ENCODE results near the gene ENTPD7.

The ENTPD7 gene

DNA sequence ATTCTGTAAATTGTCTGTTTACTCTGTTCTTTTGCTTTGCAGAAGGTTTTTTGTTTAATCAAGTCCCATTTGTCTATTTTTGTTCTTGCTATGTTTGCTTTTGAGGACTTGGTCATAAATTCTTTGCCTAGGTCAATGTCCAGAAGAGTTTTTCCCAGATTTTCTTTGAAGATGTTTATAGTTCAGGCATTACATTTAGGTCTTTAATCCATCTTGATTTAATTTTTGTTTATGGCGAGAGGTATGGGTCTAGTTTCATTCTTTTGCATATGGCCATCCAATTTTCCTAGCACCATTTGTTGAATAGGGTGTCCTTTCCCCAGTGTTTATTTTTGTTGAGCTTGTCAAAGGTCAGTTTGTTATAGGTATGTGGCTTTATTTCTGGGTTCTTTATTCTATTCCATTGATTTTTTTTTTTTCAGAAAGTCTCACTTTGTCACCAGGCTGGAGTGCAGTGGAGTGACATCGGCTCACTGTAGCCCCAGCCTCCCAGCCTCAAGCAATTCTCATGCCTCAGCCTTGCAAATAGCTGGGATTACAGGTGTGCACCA, 11.6 kb upstream of the ENTPD7 start:
- FAIRE-seq (no peak), DNase-seq (ENCODE audit: low spot score) (no peak)

DNA sequence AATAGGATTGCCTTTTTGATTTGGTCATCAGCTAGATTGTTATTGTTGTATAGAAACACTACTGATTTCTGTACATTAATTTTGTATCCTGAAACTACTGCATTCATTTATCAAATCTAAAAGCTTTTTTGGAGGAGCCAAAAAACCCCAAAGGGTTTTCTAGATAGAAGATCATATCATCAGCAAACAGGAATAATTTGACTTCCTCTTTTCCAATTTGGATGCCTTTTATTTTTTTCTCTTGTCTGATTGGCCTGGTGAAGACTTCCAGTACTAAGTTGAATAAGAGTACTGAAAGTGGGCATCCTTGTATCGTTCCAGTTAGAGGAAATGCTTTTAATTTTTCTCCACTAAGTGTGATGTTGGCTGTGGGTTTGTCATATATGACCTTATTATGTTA, 10.6 kb upstream of the ENTPD7 start:
- FAIRE-seq (no peak), DNase-seq (ENCODE audit: low spot score) (no peak)

DNA sequence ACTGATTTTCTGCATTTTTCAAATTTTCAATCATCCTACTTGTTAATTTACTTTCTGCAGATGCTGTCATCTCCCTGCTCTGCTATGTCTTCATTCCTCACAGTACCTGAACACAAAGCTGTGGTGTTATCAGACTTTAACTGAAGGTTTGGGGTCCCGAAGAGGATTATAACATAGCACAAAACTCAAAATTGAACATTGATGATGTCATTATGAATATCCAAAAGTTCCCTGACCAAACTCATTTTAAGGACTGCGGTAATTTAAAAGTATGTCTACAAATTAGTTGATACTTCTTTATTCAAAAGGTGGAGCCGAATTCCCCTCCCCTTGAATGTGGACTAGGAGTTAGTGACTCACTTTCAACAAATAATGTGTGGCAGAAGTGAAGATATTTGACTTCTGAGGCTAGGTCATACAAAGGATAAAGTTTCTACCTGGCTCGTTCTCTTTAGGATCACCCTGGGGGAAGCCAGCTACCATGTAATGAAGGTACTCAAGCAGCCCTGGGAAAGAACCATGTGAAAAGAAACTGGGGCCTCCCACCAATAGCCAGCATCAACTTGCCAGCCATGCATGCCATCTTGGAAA, 6.4 kb upstream of the ENTPD7 start:
- DNase-seq (ENCODE audit: low spot score) (no peak), FAIRE-seq (no peak)

DNA sequence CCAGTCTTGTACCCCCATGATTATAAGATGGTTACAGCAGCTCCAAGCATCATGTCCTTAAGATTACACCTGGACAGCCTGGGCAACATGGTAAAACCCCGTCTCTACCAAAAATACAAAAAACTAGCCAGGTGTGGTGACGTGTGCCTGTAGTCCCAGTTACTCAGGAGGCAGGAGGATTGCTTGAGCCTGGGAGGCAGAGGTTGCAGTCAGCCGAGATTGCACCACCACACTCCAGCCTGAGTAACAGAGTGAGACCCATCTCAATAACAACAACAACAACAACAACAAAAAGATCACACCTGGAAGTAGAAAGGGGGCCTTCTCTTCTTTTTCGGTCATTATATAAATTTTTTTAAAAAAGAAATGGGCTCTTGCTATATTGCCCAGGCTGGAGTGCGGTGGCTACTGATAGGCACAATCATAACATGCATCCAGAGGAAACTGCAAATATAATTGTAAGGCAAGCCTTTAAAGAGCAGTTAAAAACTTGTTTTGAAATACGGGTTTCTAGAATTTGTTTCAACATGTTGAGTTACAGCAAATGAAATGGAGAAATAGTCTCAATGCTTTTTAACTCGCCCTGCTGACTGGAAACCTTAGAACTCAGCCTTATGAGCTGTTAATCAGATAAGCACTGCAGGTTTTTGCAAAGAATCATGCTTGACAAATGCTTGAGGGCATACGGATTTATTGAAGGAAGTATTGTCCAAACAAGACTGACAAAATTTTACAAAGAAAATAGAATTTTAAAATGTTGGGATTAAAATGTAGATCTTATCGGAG, 4.7 kb upstream of the ENTPD7 start:
- no peak for FAIRE-seq

DNA sequence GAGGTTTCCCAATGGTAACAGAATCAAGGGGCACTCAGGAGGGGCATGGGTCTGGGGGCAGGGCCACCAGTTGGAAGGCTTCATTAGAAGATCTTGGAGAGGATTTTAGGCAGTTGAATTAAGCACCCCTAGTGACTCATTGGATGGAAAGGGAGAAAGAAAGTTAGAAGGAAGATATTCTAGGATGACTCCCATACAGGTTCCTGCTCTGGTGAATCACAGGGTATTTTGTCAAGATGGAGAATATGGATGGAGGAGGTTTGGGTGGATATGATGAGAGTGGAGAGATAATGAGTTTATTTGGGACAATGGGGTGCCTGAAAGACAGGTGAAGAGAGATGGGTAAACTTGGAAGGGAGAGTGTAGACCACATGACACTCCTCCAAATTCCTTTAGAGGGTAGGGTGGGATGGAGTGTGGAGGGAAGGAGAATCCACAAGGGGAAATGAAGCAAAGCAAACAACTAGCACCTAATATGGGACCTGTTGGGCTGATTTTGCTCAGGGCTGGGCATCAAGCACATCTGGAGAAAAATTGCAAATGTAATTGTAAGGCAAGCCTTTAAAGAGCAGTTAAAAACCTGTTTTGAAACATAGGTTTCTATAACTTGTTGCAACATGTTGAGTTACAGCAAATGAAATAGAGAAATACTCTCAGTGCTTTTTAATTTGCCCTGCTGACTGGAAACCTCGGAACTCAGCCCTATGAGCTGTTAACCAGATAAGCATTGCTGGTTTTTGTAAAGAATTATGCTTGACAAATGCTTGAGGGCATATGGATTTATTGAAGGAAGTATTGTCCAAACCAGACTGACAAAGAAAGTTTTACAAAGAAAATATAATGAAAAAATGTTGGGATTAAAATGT, 2.9 kb upstream of the ENTPD7 start:
- FAIRE-seq (no peak), DNase-seq (ENCODE audit: low spot score) (no peak)

More for the DNA sequence above, 4.7 kb upstream of the ENTPD7 start:
- no peak for DNase-seq (ENCODE audit: low spot score)

DNA sequence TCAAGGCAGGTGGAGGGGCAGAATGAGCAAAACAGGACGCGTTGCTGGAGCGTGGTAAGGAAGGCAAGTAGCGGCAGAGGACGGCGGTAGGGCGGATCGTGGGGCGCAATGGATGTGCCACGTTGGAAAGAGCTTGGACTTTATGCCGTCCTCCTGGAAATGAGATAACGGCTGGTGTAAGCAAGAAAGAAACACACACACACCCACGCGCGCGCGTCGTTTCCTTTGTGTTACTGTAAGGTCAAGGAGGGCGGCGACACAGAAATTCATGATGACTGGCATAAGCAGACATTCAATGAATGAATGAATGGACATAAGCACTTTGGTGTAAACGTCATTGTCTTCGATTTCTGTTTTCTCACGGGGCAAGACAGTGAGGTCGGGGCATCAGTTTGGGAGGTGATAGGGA, 683 bp upstream of the ENTPD7 start:
- no peak for FAIRE-seq
- DNase-seq (ENCODE audit: low spot score) = no peak

DNA sequence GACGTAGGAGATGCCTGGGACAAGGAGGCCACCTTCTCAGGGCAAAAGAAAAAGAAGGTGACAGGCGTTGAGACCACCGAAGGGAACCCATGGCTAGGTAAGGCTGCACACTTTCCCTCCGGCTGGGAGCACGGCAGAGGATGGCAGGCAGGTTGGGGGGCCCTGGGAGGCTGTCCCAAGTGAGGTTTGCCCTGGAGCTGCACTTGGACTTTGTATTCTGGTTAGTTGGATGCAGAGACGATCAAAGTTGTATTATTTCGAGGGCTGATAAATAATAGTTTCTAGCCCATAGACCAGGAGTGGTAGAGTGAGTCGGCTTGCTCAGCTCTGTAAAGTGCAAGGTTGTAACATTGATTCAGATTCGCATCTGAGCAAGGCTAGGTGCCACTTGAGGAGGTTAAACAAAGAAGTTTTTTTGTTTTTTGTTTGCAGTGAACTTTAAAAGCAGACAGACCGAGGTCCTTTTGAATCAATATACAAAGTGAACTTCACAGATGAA, 608 bp downstream of the ENTPD7 start:
- DNase-seq (ENCODE audit: low spot score) = no peak
- no peak for FAIRE-seq

DNA sequence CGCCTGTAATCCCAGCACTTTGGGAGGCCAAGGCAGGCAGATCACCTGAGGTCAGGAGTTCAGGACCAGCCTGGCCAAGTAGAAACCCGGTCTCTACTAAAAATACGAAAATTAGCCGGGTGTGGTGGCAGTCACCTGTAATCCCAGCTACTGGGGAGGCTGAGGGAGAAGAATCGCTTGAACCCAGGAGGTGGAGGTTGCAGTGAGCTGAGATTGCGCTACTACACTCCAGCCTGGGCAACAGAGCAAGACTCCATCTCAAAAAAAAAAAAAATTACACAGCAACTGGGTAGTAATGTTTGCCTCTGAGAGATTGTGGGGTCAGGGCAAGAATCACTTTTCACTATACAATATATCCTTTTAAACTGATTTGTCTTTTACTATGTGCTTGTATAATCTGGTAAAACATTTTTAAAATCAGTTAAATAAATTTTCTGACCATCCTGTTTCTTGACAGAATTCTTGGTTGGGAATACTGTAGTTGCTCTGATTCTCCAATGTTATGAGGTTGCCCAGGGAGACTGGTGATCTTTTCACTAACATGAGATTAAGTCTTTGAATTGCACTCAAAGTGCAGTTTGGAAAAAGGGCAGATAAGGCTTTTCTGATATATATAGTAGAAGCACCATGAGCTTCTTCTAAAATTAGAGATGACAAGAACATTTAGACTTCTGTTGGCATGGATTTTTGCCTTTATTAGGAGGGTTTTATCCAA, 1.5 kb downstream of the ENTPD7 start:
- DNase-seq (ENCODE audit: low spot score) = peak; percentile 33
- no peak for FAIRE-seq

DNA sequence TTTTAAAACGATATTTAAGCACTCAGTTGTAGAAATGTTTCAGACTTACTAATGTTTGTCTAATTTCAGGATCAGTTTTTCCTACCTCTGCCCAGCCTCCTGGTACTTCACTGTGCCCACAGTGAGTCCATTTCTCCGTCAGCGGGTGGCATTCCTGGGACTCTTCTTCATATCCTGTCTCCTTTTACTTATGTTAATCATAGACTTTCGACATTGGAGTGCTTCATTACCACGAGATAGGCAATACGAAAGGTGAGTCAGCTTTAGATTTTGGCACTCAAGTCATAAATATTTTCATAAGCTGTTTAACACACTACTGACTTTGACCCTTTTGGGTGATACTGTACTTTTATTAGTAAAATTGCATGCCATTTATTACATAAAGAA, 2.1 kb downstream of the ENTPD7 start:
- FAIRE-seq (peak; percentile 88), DNase-seq (ENCODE audit: low spot score) (peak; percentile 87)

DNA sequence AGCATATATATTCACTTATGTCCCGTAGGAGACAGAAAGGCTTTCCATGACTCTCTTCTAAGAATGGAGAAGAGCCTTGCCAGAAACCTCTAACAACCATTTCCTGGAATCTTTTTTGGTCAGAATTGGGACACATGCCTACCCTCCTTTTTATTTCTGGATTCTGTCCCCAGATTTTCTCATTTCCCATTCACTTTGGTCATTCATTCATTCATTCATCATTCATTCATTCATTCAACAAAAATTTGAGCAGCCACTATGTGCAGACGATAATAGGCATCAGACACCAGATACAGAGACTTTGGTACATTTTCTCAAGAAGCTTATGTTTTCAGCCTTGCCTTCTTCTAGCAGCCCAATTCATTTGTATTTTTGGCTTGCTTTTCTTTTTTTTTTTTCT, 6.0 kb downstream of the ENTPD7 start:
- DNase-seq (ENCODE audit: low spot score) (no peak), FAIRE-seq (no peak)

DNA sequence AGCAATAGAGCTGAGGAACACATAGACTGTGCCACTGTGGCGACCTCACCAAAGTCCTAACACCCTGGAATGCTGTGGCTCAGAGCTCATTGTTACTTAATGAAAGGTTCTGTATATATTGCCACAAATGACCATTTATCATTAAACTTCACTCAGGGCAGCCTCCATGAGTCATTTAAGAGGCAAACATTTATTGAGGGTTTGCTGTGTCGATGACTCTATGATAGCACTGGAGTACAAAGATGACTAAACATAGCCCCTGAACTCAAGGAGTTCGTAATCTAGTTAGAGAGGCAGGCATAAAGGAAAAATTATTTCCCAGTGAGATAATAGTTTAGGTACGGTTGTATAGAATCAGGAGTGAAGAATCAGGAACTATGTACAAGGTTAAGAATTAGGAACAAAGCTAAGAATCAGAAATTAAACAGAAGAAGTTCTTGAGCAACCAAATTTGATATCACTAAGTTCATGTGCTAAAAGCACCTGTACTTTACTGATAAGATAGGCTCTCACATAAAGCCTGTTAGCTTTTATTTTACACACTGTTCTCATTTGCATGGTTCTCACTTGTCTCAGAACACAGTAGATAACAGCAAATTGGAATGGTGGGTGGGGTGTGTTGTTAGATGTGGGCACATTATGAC, 7.9 kb downstream of the ENTPD7 start:
- FAIRE-seq = peak; percentile 98

DNA sequence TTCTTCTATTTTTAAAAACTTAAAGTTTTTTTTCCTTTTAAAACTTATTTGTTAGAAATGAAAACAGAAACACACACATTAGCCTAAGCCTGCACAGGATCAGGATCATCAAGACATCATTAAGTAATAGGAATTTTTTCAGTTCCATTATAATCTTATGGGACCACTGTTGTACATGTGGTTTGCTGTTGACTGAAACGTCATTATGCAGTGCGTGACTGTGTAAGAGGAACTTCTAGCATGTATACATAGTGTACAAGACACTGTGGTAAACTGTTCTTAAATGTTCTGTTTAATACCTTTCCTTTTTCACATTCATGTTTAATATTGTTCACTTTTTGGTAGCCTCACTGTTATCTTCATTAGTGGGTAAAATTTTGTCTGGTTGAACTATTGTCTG, 12.1 kb downstream of the ENTPD7 start:
- DNase-seq (ENCODE audit: low spot score) (no peak), FAIRE-seq (no peak)

More for the DNA sequence above, 7.9 kb downstream of the ENTPD7 start:
- DNase-seq (ENCODE audit: low spot score) = peak; percentile 93

DNA sequence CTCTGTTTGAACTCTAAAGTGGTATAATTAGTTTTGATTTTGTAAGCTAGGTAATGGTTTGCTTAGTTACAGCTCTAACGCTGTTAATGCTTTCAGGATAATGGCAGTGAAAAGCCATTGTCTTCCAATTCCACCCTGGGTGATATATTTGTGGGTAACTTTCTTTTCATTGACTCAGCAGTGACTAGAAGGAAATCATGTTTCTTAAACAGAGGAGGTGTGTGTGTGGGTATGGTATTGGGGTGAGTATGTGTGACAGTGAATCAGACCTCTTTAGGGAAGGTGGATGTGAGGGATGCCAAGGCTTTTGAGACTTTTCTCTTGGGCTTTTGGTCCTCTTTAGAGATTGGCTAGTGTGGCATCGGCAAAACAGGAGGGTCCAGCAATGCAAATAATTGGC, 13.6 kb downstream of the ENTPD7 start:
- FAIRE-seq = no peak
- DNase-seq (ENCODE audit: low spot score) = no peak

DNA sequence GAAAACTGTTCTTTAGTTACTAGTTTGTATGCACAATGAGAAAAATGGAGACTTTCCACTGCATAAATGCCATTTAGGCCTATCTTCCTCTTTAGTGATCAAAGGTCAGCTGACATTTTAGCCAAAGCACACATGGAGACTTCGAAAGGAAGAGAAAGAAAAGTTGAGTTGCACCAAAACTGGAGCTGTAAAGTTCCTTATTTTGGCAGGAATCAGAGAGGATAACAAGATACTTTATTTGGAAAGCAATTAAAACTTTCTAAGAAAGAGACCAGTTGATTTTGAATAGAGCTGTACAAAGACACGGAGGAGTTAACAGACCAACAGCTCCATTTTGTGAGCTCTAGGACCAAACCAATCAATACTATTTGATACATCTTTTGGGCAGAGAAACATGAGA, 14.2 kb downstream of the ENTPD7 start:
- DNase-seq (ENCODE audit: low spot score) = no peak
- FAIRE-seq = no peak

DNA sequence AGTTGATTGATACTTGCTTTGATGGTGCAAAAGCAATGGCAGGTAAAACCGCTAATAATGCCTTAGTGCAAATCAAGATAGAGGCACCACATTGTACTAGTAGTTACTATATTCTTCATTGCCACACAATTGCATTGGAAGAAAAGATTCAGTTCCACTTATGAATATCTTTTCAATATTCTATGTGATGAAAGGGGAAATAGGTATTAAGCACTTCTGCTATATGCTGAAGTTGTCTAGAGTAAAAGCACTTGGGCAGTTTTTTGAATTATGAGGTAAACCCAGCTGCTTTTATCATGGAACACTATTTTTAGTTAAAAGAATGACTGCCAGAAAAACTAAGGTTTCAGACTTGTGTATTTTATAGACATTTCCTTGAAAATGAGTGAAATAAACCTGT, 15.5 kb downstream of the ENTPD7 start:
- no peak for FAIRE-seq
- DNase-seq (ENCODE audit: low spot score) = no peak

DNA sequence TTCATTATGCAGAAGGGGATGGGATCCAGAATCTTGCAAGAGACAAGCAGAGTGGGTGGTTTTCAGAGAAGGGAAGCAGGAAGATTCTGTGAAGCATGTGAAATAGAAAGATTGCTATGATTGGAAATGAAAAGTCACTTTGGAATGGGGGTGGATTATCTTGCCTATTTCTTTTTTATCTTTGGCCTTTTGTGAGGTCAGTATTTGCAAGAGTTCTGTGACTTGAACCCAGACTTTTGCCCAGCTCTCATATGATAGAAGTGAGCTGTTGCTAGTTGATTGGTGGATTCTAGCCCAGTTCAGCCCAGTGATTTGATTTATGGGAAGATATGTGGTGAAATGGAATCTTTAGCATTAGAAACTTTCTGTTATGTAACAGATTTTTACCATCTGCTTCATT, 17.1 kb downstream of the ENTPD7 start:
- FAIRE-seq = no peak
- DNase-seq (ENCODE audit: low spot score) = no peak

DNA sequence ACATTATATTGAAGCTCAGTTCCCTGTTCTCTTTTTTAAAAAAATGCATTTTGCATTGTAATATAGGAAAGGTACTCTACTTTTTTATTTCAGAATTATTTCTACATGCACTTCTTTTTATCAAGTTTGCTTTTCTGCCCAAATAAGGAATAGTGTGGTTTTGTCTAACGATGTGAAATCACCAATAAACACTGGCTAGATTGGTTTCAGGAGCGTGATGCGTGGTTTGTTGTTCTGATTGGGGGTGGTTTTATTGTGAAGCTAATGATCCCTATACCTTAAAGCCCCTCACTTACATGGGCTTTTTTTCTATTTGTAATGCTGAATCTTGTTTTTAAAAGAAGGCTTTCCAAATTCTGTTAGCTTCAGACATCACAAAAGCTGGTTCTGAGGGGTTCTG, 17.6 kb downstream of the ENTPD7 start:
- no peak for DNase-seq (ENCODE audit: low spot score)

DNA sequence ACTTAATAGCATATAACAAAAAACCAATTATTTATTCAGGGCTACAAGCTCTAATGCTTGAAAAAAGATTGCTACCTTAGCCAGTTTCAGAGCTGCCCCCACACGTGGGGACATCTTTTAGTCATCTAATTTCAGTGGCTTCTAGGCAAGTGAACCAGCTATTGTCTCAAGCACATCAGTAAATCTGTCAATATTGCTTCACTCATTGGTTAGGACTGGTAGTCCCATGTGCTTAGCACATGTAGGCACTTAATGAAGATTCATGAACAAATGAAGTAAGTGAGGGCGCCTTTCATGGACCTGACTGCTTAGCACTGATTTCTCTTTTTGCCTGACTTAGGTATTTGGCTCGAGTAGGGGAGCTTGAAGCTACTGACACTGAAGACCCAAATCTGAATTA, 19.6 kb downstream of the ENTPD7 start:
- FAIRE-seq (no peak), DNase-seq (ENCODE audit: low spot score) (no peak)

More for the DNA sequence above, 17.6 kb downstream of the ENTPD7 start:
- no peak for FAIRE-seq

DNA sequence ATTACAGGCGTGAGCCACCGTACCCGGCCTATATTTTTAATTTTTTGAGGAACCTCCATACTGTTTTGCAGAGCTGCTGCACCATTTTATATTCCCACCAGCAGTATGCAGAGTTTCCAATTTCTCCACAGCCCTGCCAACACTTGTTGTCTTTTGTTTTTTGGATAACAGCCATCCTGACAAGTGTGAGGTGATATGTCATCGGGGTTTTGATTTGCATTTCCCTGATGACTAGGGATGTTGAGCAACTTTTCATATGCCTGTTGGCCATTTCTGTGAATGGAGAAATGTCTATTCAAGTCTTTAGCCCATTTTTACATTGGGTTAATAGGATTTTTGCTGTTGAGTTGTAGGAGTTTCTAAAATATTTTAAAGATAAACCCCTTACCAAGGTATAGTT, 22.2 kb downstream of the ENTPD7 start:
- FAIRE-seq = no peak
- DNase-seq (ENCODE audit: low spot score) = peak; percentile 43

DNA sequence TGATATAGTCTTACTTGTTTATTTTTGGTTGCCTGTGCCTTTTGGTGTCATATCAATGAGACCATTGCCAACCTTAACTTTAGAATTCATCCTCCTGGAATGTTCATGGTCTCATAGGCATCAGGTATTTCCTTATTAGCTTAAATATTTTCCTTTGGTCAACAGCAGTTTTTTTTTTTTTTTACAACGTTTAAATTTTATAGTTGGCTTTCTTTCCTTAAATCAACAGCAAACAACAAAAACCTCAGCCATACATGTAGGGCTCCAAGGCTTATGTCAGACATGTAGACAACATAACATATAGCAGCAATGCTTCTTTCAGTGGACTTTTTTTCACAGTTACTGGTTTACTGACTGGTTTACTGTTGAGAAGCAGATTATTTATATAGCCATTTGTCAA, 22.7 kb downstream of the ENTPD7 start:
- FAIRE-seq = peak; percentile 80
- peak; percentile 51 for DNase-seq (ENCODE audit: low spot score)

DNA sequence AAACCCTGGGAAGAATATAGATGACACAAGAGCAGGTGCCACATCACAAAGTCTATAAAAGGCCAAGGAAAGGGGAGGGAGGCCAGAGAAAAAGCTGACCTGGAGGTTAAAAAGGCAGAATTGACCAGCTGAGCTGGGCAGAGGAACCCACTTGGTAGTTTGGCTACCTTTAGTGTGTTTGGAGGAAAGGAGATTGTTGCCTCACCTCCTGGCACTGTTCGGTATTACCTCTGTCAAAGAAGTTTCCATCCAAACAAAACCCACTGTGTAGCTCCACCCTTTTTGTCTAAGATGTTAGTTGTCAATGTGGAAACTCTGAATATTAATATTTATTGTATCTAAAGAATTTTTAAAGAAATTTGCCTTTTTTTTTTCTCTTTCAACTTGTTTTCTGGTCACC, 23.4 kb downstream of the ENTPD7 start:
- FAIRE-seq (no peak), DNase-seq (ENCODE audit: low spot score) (peak; percentile 19)
